Nephron (organoid): ENCODE data around the gene PCDHA12.

ENCODE experiments used
- H3K27ac Mint-ChIP-seq, 3 experiments: 2 replicates each; pipeline ENCODE4 v1.8.0; 2020; ENCODE audit warnings: mixed read lengths in 3 of 3, mild to moderate bottlenecking in 2 of 3, moderate library complexity in 1 of 3
- H3K27me3 Mint-ChIP-seq: 2 replicates; pipeline ENCODE4 v1.8.0; 2021; ENCODE audit warnings: low read depth, mild to moderate bottlenecking, moderate library complexity, mixed read lengths
- H3K36me3 Mint-ChIP-seq: 2 replicates; pipeline ENCODE4 v1.8.0; 2020; ENCODE audit warnings: low read depth, mixed read lengths
- H3K4me1 Mint-ChIP-seq: 2 replicates; pipeline ENCODE4 v1.8.0; 2020; ENCODE audit warnings: mixed read lengths
- H3K4me3 Mint-ChIP-seq, 3 experiments: 2 replicates each; pipeline ENCODE4 v1.8.0; 2020; ENCODE audit warnings: mild to moderate bottlenecking in 3 of 3, mixed read lengths in 3 of 3, moderate library complexity in 2 of 3
- H3K9me3 Mint-ChIP-seq: 2 replicates; pipeline ENCODE4 v1.8.0; 2020; ENCODE audit warnings: mixed read lengths
- TF ChIP-seq, protein P1 (sequence below), 3 experiments: fragments of 200-600 bp; sonication (generic); IDR thresholded peaks; one replicate each; pipeline ENCODE4 v1.5.0; 2021; ENCODE audit warnings: antibody characterized with exemption in 3 of 3; ENCODE audit not compliant: unreplicated experiment in 3 of 3

The PCDHA12 gene

DNA sequence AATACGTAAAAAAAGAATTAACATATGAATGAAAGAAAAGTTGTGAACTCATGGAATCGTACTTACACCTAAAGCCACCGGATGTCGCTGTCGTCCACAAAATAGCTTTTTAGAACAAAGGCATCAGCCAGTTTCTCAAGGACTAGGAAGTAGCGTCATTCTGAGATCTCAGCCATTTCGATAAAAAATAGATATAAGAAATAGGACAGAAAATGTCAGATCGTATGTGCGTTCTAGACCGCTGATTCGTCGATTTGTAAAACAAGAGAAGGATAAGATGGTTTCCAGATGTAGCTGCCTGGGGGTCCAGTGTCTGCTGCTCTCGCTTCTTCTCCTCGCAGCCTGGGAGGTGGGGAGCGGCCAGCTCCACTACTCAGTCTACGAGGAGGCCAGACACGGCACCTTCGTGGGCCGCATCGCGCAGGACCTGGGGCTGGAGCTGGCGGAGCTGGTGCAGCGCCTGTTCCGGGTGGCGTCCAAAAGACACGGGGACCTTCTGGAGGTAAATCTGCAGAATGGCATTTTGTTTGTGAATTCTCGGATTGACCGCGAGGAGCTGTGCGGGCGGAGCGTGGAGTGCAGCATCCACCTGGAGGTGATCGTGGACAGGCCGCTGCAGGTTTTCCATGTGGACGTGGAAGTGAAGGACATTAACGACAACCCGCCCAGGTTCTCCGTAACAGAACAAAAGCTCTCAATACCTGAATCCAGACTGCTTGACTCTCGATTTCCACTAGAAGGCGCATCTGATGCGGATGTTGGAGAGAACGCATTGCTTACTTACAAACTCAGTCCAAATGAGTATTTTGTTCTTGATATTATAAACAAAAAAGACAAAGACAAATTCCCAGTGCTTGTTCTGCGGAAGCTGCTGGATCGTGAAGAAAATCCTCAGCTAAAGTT lies 19.1 kb upstream of the PCDHA12 start, which contains the start of gene PCDHA10:
Gene PCDHA10, plus strand, starts transcription at position 126 of the 903 bp plus-strand sequence. Its CDS starts 152 bp downstream, at position 278.
- no peaks in the 10 kb centered on the region for H3K4me1 Mint-ChIP-seq
- peak within 1 kb of the TSS; percentile 58 to 94 (median 63) for H3K27ac Mint-ChIP-seq

DNA sequence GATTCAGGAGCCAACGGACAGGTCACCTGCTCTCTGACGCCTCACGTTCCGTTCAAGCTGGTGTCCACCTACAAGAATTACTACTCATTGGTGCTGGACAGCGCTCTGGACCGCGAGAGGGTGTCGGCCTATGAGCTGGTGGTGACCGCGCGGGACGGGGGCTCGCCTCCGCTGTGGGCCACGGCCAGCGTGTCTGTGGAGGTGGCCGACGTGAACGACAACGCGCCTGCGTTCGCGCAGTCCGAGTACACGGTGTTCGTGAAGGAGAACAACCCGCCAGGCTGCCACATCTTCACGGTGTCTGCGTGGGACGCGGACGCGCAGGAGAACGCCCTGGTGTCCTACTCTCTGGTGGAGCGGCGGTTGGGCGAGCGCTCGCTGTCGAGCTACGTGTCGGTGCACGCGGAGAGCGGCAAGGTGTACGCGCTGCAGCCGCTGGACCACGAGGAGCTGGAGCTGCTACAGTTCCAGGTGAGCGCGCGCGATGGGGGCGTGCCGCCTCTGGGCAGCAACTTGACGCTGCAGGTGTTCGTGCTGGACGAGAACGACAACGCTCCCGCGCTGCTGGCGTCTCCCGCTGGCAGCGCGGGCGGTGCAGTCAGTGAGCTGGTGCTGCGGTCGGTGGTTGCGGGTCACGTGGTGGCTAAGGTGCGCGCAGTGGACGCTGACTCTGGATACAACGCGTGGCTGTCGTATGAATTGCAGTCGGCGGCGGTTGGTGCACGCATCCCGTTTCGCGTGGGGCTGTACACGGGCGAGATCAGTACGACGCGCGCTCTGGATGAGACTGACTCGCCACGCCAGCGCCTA lies 17.7 kb upstream of the PCDHA12 start:
- Mint-ChIP-seq H3K27ac (no peak overlapping the region), H3K4me1 (no peaks in the 10 kb centered on the region), H3K9me3 (peaks cover 70% of the 10 kb centered on the region), H3K27me3 (no peaks in the 10 kb centered on the region), H3K4me3 (no peak overlapping the region), H3K36me3 (peaks cover 89% of the 10 kb centered on the region)
- TF ChIP-seq, protein P1, sequence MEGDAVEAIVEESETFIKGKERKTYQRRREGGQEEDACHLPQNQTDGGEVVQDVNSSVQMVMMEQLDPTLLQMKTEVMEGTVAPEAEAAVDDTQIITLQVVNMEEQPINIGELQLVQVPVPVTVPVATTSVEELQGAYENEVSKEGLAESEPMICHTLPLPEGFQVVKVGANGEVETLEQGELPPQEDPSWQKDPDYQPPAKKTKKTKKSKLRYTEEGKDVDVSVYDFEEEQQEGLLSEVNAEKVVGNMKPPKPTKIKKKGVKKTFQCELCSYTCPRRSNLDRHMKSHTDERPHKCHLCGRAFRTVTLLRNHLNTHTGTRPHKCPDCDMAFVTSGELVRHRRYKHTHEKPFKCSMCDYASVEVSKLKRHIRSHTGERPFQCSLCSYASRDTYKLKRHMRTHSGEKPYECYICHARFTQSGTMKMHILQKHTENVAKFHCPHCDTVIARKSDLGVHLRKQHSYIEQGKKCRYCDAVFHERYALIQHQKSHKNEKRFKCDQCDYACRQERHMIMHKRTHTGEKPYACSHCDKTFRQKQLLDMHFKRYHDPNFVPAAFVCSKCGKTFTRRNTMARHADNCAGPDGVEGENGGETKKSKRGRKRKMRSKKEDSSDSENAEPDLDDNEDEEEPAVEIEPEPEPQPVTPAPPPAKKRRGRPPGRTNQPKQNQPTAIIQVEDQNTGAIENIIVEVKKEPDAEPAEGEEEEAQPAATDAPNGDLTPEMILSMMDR (IDR thresholded peaks at IDR 0.05; ENCODE audit: unreplicated experiment in 3 of 3), result no peak

More for the DNA sequence above, 19.1 kb upstream of the PCDHA12 start, which contains the start of gene PCDHA10:
- H3K4me3 Mint-ChIP-seq, result peak within 1 kb of the TSS; percentile 80 to 86 (median 82)
- H3K9me3 Mint-ChIP-seq, result peaks cover 61% of the 10 kb centered on the region
- TF ChIP-seq, protein P1 (IDR thresholded peaks at IDR 0.05; ENCODE audit: unreplicated experiment in 3 of 3), result peak in 2 of 3 experiments; percentile 15 to 35
- H3K27me3 Mint-ChIP-seq, result no peaks in the 10 kb centered on the region
- H3K36me3 Mint-ChIP-seq, result peaks cover 85% of the 10 kb centered on the region

DNA sequence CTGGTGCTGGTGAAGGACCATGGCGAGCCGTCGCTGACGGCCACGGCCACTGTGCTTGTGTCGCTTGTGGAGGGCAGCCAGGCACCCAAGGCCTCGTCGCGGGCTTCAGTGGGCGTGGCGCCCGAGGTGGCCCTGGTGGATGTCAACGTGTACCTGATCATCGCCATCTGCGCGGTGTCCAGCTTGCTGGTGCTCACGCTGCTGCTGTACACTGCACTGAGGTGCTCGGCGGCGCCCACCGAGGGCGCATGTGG lies 17.2 kb upstream of the PCDHA12 start:
- H3K27ac Mint-ChIP-seq, result no peak overlapping the region
- peaks cover 89% of the 10 kb centered on the region for H3K36me3 Mint-ChIP-seq
- TF ChIP-seq, protein P1 (IDR thresholded peaks at IDR 0.05; ENCODE audit: unreplicated experiment in 3 of 3), result no peak
- no peaks in the 10 kb centered on the region for H3K4me1 Mint-ChIP-seq
- H3K9me3 Mint-ChIP-seq, result peaks cover 72% of the 10 kb centered on the region
- H3K4me3 Mint-ChIP-seq, result no peak overlapping the region
- H3K27me3 Mint-ChIP-seq, result no peaks in the 10 kb centered on the region

DNA sequence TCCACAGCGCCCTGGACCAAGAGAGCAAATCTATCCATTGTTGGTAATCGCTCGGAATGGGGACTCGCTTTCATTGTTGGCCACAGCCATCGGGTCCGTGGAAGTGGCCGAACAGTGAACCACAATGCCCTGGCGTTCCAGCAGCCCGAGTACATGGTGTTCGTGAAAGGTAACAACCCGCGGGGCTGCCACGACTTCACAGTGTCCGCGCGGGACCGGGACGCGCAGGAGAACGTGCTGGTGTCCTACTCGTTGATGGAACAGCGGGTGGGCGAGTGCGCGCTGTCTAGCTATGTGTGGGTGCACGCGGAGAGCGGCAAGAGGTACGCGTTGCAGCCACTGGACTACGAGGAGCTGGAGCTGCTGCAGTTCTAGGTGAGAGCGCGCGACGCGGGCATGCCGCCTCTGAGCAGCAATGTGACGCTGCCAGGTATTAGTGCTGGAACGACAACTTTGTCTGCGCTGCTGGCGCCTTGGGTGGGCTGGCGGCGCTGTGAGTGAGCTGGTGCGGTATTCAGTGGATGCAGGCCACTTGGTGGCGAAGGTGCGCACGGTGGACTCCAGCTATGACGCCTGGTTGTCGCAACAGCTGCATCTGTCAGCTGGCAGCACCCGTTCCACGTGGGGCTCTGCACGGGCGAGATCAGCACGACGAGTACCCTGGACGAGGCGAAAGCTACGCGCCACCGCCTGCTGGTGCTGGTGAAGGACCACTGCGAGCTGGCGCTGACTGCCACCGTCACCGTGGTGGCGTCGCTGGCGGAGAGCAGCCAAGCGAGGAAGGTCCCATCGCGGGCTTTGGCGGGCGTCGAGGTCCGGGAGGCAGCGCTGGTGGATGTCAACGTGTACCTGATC lies 12.4 kb upstream of the PCDHA12 start:
- Mint-ChIP-seq H3K27me3 (no peaks in the 10 kb centered on the region), H3K27ac (no peak overlapping the region), H3K9me3 (peaks cover 57% of the 10 kb centered on the region), H3K36me3 (peaks cover 83% of the 10 kb centered on the region), H3K4me1 (no peaks in the 10 kb centered on the region), H3K4me3 (no peak overlapping the region)
- TF ChIP-seq, protein P1 (IDR thresholded peaks at IDR 0.05; ENCODE audit: unreplicated experiment in 3 of 3), result no peak

DNA sequence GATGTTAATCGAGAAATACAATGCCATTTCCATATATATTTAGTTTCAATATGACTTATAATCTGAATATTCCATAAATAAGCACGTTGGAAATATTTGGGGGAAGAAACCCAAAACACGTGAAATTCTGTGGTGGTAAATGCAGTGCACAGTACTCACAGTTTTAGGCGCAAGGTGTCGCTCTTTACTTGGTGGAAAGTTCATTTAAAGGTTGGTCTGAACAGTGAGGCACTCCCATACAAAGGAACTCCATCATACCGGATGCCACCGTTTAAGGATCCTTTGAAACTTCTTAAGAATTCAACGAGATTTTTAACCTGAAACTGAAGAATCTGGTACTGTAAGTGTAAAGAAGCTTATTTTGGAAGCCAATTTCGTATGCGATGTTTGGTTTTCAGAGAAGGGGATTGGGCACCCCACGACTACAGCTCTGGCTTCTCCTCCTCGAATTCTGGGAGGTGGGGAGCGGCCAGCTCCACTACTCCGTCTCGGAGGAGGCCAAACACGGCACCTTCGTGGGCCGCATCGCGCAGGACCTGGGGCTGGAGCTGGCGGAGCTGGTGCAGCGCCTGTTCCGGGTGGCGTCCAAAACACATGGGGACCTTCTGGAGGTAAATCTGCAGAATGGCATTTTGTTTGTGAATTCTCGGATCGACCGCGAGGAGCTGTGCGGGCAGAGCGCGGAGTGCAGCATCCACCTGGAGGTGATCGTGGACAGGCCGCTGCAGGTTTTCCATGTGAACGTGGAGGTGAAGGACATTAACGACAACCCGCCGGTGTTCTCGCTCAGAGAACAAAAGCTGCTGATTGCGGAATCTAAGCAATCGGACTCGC lies 6.2 kb upstream of the PCDHA12 start, which contains the start of gene PCDHA11:
Gene PCDHA11, plus strand, starts transcription at position 237 of the 834 bp plus-strand sequence. Its CDS starts 147 bp downstream, at position 384.
- H3K4me1 Mint-ChIP-seq, result no peaks in the 10 kb centered on the region
- H3K27me3 Mint-ChIP-seq, result no peaks in the 10 kb centered on the region
- TF ChIP-seq, protein P1 (IDR thresholded peaks at IDR 0.05; ENCODE audit: unreplicated experiment in 3 of 3), result peak; percentile 43 to 48 (median 45)
- peak within 1 kb of the TSS; percentile 85 to 92 (median 91) for H3K4me3 Mint-ChIP-seq
- peak within 1 kb of the TSS in 2 of 3 experiments; percentile 75 to 83 for H3K27ac Mint-ChIP-seq
- peaks cover 32% of the 10 kb centered on the region for H3K9me3 Mint-ChIP-seq
- H3K36me3 Mint-ChIP-seq, result peaks cover 74% of the 10 kb centered on the region
